Measurements from ENCODE around the gene GOLGA6L25. TPM values are rescaled to one million over a fixed set of nuclear protein-coding genes. Genes with fewer than 3 reads are reported as not detected.
"Not testable (repeated sequence)": the region's sequence is repeated elsewhere in the genome, so short reads cannot be mapped to it uniquely, and the experiment has no call there.

Gene GOLGA6L25, protein sequence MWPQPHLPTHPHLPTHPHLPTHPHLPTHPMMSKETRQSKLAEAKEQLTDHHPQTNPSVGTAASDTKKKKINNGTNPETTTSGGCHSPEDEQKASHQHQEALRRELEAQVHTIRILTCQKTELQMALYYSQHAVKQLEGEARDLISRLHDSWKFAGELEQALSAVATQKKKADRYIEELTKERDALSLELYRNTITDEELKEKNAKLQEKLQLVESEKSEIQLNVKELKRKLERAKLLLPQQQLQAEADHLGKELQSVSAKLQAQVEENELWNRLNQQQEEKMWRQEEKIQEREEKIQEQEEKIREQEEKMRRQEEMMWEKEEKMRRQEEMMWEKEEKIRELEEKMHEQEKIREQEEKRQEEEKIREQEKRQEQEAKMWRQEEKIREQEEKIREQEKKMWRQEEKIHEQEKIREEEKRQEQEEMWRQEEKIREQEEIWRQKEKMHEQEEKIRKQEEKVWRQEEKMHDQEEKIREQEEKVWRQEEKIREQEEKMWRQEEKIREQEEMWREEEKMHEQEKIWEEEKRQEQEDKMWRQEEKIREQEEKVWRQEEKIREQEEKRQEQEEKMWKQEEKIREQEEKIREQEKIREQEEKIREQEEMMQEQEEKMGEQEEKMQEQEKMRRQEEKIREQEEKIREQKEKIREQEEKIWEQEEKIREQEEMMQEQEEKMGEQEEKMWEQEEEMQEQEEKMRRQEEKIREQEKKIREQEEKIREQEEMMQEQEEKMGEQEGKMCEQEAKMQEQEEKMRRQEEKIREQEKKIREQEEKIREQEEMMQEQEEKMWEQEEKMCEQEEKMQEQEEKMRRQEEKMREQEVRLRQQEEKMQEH
- total RNA-seq (2012; rRNA removed) (not detected in 2 replicates), polyA plus RNA-seq (2012; rRNA removed) (not detected in 2 replicates), Bru-seq, nascent RNA (not detected), BruChase-seq, experiment 1, labeled RNA remaining after a 6-hour chase (not detected), BruChase-seq, experiment 2, labeled RNA remaining after a 2-hour chase (not detected)
- polyA plus RNA-seq (2012; cell fraction: cytosol; rRNA removed), result not detected in 2 replicates
- not detected in 2 replicates for polyA plus RNA-seq (2012; cell fraction: nucleus; rRNA removed; ENCODE audit: low replicate concordance)
- long read RNA-seq, result 0 reads

- H2AK5ac ChIP-seq (ENCODE audit: low read depth, low read length); in situ Hi-C loops (cut with MboI; ENCODE audit: low sequenced_read_pairs); H4K5ac ChIP-seq (ENCODE audit: low read depth, low read length); H4K20me1 ChIP-seq (ENCODE audit: insufficient read depth, low read length); H3K27me3 ChIP-seq (ENCODE audit: control insufficient read depth, insufficient read depth, low read length); H4K91ac ChIP-seq (ENCODE audit: insufficient read depth, low read depth, low read length); H2BK15ac ChIP-seq (ENCODE audit: low read depth, low read length); DNase-seq; H2AK9ac ChIP-seq (replicated peaks; ENCODE audit: low read depth, low read length, poor library complexity); H3K9ac ChIP-seq (ENCODE audit: low read depth, low read length); H3K4me2 ChIP-seq (ENCODE audit: low read depth, low read length); H3K18ac ChIP-seq (ENCODE audit: low read depth, low read length); H2BK5ac ChIP-seq (ENCODE audit: low read depth, low read length, poor library complexity, severe bottlenecking); ATAC-seq (ENCODE audit: low read depth); H2AFZ ChIP-seq (replicated peaks; ENCODE audit: low read length, poor library complexity); CTCF ChIA-PET; H3K79me1 ChIP-seq (ENCODE audit: low read depth in 1 of 2, low read length in 2 of 2); H2BK20ac ChIP-seq (ENCODE audit: low read depth, low read length); H3K27ac ChIP-seq (ENCODE audit: insufficient read depth, low read length); intact Hi-C loops (cut with micrococcal nuclease); H3K4me1 ChIP-seq (ENCODE audit: control insufficient read depth, insufficient read depth, low read length); H3K23ac ChIP-seq (ENCODE audit: low read depth, low read length); H3K14ac ChIP-seq (replicated peaks; ENCODE audit: low read depth, low read length); H3K4me3 ChIP-seq (ENCODE audit: insufficient read depth, low read depth, low read length); H3K4ac ChIP-seq (ENCODE audit: low read depth, low read length); H3K36me3 ChIP-seq (ENCODE audit: control insufficient read depth, insufficient read depth, low read length); POLR2A ChIA-PET (ENCODE audit: unreplicated experiment); dilution Hi-C loops (cut with HindIII; ENCODE audit: low sequenced_read_pairs, unreplicated experiment); BruUV-seq (replicated peaks); H2BK120ac ChIP-seq (ENCODE audit: low read depth, low read length); H3K9me3 ChIP-seq (ENCODE audit: control insufficient read depth, insufficient read depth, low read length); H3K9me1 ChIP-seq (ENCODE audit: insufficient read depth, low read length); H3K56ac ChIP-seq (ENCODE audit: extremely low read depth, insufficient read depth, low read length); H4K8ac ChIP-seq (ENCODE audit: low read depth in 2 of 2, low read length in 2 of 2): not testable (repeated sequence)
- WGBS, 2 experiments (ENCODE audit: extremely low coverage in 2 of 2, insufficient read length in 1 of 2), result no CpG with 5 or more reads among the region's 7 CpGs
These were observed at the start of gene GOLGA6L25 for GRCh38 chr15:28553268-28553667. Gene GOLGA6L25, plus strand, starts transcription at chr15:28553568. Its CDS starts 61 bp downstream, at chr15:28553629.

DNA sequence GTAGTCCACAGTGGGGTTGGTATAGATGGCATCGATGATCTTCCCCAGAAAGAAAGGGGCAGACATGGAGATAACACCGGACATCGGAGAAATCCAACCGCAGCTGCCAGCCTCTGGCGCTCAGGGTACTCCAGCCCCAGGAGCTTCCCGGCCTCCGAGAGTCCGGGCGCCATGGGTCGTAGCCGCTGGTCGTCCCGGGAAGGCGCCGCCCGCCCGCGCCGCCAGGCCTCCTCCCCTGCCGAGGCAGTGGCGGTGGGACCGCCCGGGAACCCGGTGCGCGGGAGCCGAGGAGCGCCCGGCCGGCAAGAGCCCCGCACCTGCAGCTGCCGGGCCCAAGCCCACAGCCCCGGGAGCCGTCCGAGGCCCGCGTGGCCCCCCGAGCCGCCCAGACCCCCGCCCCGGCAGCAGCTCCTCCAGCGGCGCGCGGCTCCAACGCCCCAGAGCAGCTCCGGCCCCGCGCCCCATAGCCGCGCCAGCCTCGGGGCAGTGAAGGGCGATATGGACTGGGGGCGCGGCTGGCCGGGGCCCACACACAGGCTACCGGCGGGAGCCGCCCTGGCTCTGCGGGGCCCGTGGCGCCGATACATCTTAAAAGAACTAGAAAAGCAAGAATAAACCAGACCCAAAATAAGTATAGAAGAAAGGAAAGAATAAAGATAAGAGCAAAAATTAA, 45.0 kb upstream of the GOLGA6L25 start:
- DNase-seq; H3K4me3 ChIP-seq (ENCODE audit: insufficient read depth, low read depth, low read length); H3K9ac ChIP-seq (ENCODE audit: low read depth, low read length); H3K4me1 ChIP-seq (ENCODE audit: control insufficient read depth, insufficient read depth, low read length); H2AFZ ChIP-seq (replicated peaks; ENCODE audit: low read length, poor library complexity); H2AK9ac ChIP-seq (replicated peaks; ENCODE audit: low read depth, low read length, poor library complexity); H3K27me3 ChIP-seq (ENCODE audit: control insufficient read depth, insufficient read depth, low read length); H4K20me1 ChIP-seq (ENCODE audit: insufficient read depth, low read length); H3K23ac ChIP-seq (ENCODE audit: low read depth, low read length); H2BK20ac ChIP-seq (ENCODE audit: low read depth, low read length); in situ Hi-C loops (cut with MboI; ENCODE audit: low sequenced_read_pairs); H3K14ac ChIP-seq (replicated peaks; ENCODE audit: low read depth, low read length); H3K56ac ChIP-seq (ENCODE audit: extremely low read depth, insufficient read depth, low read length); H3K4ac ChIP-seq (ENCODE audit: low read depth, low read length); dilution Hi-C loops (cut with HindIII; ENCODE audit: low sequenced_read_pairs, unreplicated experiment); H4K91ac ChIP-seq (ENCODE audit: insufficient read depth, low read depth, low read length); H2AK5ac ChIP-seq (ENCODE audit: low read depth, low read length); H3K18ac ChIP-seq (ENCODE audit: low read depth, low read length); H3K4me2 ChIP-seq (ENCODE audit: low read depth, low read length); POLR2A ChIA-PET (ENCODE audit: unreplicated experiment); H2BK5ac ChIP-seq (ENCODE audit: low read depth, low read length, poor library complexity, severe bottlenecking); H2BK15ac ChIP-seq (ENCODE audit: low read depth, low read length); BruUV-seq (replicated peaks); H3K9me3 ChIP-seq (ENCODE audit: control insufficient read depth, insufficient read depth, low read length); H4K8ac ChIP-seq (ENCODE audit: low read depth in 2 of 2, low read length in 2 of 2); H3K36me3 ChIP-seq (ENCODE audit: control insufficient read depth, insufficient read depth, low read length); H4K5ac ChIP-seq (ENCODE audit: low read depth, low read length); H3K27ac ChIP-seq (ENCODE audit: insufficient read depth, low read length); intact Hi-C loops (cut with micrococcal nuclease); H3K79me1 ChIP-seq (ENCODE audit: low read depth in 1 of 2, low read length in 2 of 2); CTCF ChIA-PET; H2BK120ac ChIP-seq (ENCODE audit: low read depth, low read length); H3K9me1 ChIP-seq (ENCODE audit: insufficient read depth, low read length): not testable (repeated sequence)
- no CpG with 5 or more reads among the region's 63 CpGs for WGBS, 2 experiments (ENCODE audit: extremely low coverage in 2 of 2, insufficient read length in 1 of 2)
- ATAC-seq (ENCODE audit: low read depth), result peak; percentile 14; the same call in 1 of the 2 replicates
